IMR-90 (cell line): ENCODE data around the gene LDLRAD4. TPM values are rescaled to one million over a fixed set of nuclear protein-coding genes. Genes with fewer than 3 reads are reported as not detected.

ENCODE experiments used
- ATAC-seq: fragments of 200-7000 bp; cut with Tn5 transposase; 2 replicates; pipeline ENCODE4 v1.9.1; 2020; ENCODE audit warnings: low read depth, mild to moderate bottlenecking, moderate library complexity
- BruUV-seq: library from RNA; stranded (reverse); fragments of 400-500 nt; replicated peaks from 2 replicates; lab custom pipeline; 2021; lab: Mats Ljungman, UMichigan
- CTCF ChIA-PET: fragments of 300-600 bp; formaldehyde crosslinking; extraction: SDS; loops from one replicate; lab custom pipeline; 2021; ENCODE audit warnings: antibody characterized with exemption; lab: Yijun Ruan, JAX
- POLR2A ChIA-PET: fragments of 300-600 bp; sonication (Branson Sonifier 250); formaldehyde crosslinking; loops from one replicate; lab custom pipeline; 2022; ENCODE audit warnings: antibody characterized with exemption; ENCODE audit not compliant: unreplicated experiment; lab: Charles Lee
- DNase-seq: peaks from one replicate; pipeline ENCODE4 v3.0.0; 2013
- H2AFZ ChIP-seq: replicated peaks from 2 replicates; pipeline ENCODE3; 2013; ENCODE audit warnings: low read length, mild to moderate bottlenecking; ENCODE audit not compliant: poor library complexity
- H2AK5ac ChIP-seq: 2 replicates; pipeline ENCODE4 v1.6.1; 2013; ENCODE audit warnings: low read depth, low read length, inconsistent platforms
- H2AK9ac ChIP-seq: replicated peaks from 2 replicates; pipeline ENCODE3; 2013; ENCODE audit warnings: mild to moderate bottlenecking, low read depth, low read length, moderate library complexity; ENCODE audit not compliant: poor library complexity
- H2BK120ac ChIP-seq: 2 replicates; pipeline ENCODE4 v1.6.1; 2013; ENCODE audit warnings: low read depth, low read length, inconsistent platforms
- H2BK15ac ChIP-seq: 3 replicates; pipeline ENCODE4 v1.6.1; 2013; ENCODE audit warnings: low read depth, low read length, inconsistent platforms
- H2BK20ac ChIP-seq: 2 replicates; pipeline ENCODE4 v1.6.1; 2013; ENCODE audit warnings: low read depth, mild to moderate bottlenecking, inconsistent platforms, low read length, moderate library complexity
- H2BK5ac ChIP-seq: 2 replicates; pipeline ENCODE4 v1.6.1; 2013; ENCODE audit warnings: mild to moderate bottlenecking, low read depth, low read length, inconsistent platforms; ENCODE audit not compliant: poor library complexity, severe bottlenecking
- H3K14ac ChIP-seq: replicated peaks from 2 replicates; pipeline ENCODE4 v1.6.1; 2013; ENCODE audit warnings: low read depth, low read length, inconsistent platforms
- H3K18ac ChIP-seq: 2 replicates; pipeline ENCODE4 v1.6.1; 2013; ENCODE audit warnings: low read depth, low read length, control low read depth
- H3K23ac ChIP-seq: 2 replicates; pipeline ENCODE4 v1.6.1; 2013; ENCODE audit warnings: low read depth, low read length, inconsistent platforms
- H3K27ac ChIP-seq: 2 replicates; pipeline ENCODE4 v1.5.1; 2013; ENCODE audit warnings: mild to moderate bottlenecking, control low read depth, low read length; ENCODE audit not compliant: insufficient read depth
- H3K27me3 ChIP-seq: 2 replicates; pipeline ENCODE4 v1.6.1; 2013; ENCODE audit warnings: low read length; ENCODE audit not compliant: control insufficient read depth, insufficient read depth
- H3K36me3 ChIP-seq: 2 replicates; pipeline ENCODE4 v1.6.1; 2013; ENCODE audit warnings: low read length, mixed read lengths; ENCODE audit not compliant: control insufficient read depth, insufficient read depth
- H3K4ac ChIP-seq: 2 replicates; pipeline ENCODE4 v1.6.1; 2013; ENCODE audit warnings: low read depth, low read length, inconsistent platforms
- H3K4me1 ChIP-seq: 2 replicates; pipeline ENCODE4 v1.6.1; 2013; ENCODE audit warnings: low read length, mixed read lengths; ENCODE audit not compliant: control insufficient read depth, insufficient read depth
- H3K4me2 ChIP-seq: 2 replicates; pipeline ENCODE4 v1.6.1; 2013; ENCODE audit warnings: low read depth, mild to moderate bottlenecking, control low read depth, low read length, moderate library complexity
- H3K4me3 ChIP-seq: 2 replicates; pipeline ENCODE4 v1.5.1; 2013; ENCODE audit warnings: low read depth, mild to moderate bottlenecking, control low read depth, low read length, moderate library complexity; ENCODE audit not compliant: insufficient read depth
- H3K56ac ChIP-seq: 2 replicates; pipeline ENCODE4 v1.6.1; 2013; ENCODE audit warnings: low read length, inconsistent platforms; ENCODE audit not compliant: insufficient read depth; ENCODE audit errors: extremely low read depth
- H3K79me1 ChIP-seq, 2 experiments: 2 replicates each; pipeline ENCODE4 v1.6.1; 2013; ENCODE audit warnings: low read length in 2 of 2, inconsistent platforms in 1 of 2, low read depth in 1 of 2
- H3K9ac ChIP-seq: 2 replicates; pipeline ENCODE4 v1.6.1; 2013; ENCODE audit warnings: low read depth, low read length, control low read depth
- H3K9me1 ChIP-seq: 2 replicates; pipeline ENCODE4 v1.6.1; 2013; ENCODE audit warnings: low read length, inconsistent platforms; ENCODE audit not compliant: insufficient read depth
- H3K9me3 ChIP-seq: 2 replicates; pipeline ENCODE4 v1.6.1; 2013; ENCODE audit warnings: low read length; ENCODE audit not compliant: control insufficient read depth, insufficient read depth
- H4K20me1 ChIP-seq: 2 replicates; pipeline ENCODE4 v1.6.1; 2013; ENCODE audit warnings: low read length, inconsistent platforms; ENCODE audit not compliant: insufficient read depth
- H4K5ac ChIP-seq: 2 replicates; pipeline ENCODE4 v1.6.1; 2013; ENCODE audit warnings: mild to moderate bottlenecking, low read depth, low read length, control low read depth
- H4K8ac ChIP-seq, 2 experiments: 2 replicates each; pipeline ENCODE4 v1.6.1; 2013; ENCODE audit warnings: low read depth in 2 of 2, low read length in 2 of 2, control low read depth in 1 of 2, inconsistent platforms in 1 of 2
- H4K91ac ChIP-seq: 2 replicates; pipeline ENCODE4 v1.6.1; 2013; ENCODE audit warnings: low read depth, low read length, inconsistent platforms; ENCODE audit not compliant: insufficient read depth
- BHLHE40 ChIP-seq: fragments of 150-350 bp; IDR thresholded peaks from 2 replicates; pipeline ENCODE4 v1.6.1; 2016; ENCODE audit warnings: mild to moderate bottlenecking, low read depth, low read length
- CEBPB ChIP-seq: IDR thresholded peaks from 2 replicates; pipeline ENCODE4 v1.6.1; 2012; ENCODE audit warnings: low read depth, low read length, improper control_type of control experiment
- CHD1 ChIP-seq: IDR thresholded peaks from 2 replicates; pipeline ENCODE4 v1.6.1; 2012; ENCODE audit warnings: low read depth, low read length, improper control_type of control experiment
- ELK1 ChIP-seq: fragments of 150-350 bp; IDR thresholded peaks from 2 replicates; pipeline ENCODE4 v1.6.1; 2016; ENCODE audit warnings: low read depth, mild to moderate bottlenecking, low read length, moderate library complexity, borderline replicate concordance
- FOS ChIP-seq: fragments of 150-350 bp; IDR thresholded peaks from 2 replicates; pipeline ENCODE4 v1.6.1; 2016; ENCODE audit warnings: low read depth, low read length
- MAFK ChIP-seq: IDR thresholded peaks from 2 replicates; pipeline ENCODE4 v1.6.1; 2012; ENCODE audit warnings: low read depth, low read length, improper control_type of control experiment
- MAZ ChIP-seq: IDR thresholded peaks from 2 replicates; pipeline ENCODE4 v1.6.1; 2012; ENCODE audit warnings: low read depth, mild to moderate bottlenecking, low read length, improper control_type of control experiment, moderate library complexity, borderline replicate concordance
- MXI1 ChIP-seq: IDR thresholded peaks from 2 replicates; pipeline ENCODE4 v1.6.1; 2012; ENCODE audit warnings: low read depth, mild to moderate bottlenecking, low read length, moderate library complexity, borderline replicate concordance
- NFE2L2 ChIP-seq: fragments of 150-350 bp; IDR thresholded peaks from 2 replicates; pipeline ENCODE4 v1.6.1; 2016; ENCODE audit warnings: low read depth, mild to moderate bottlenecking, low read length
- POLR2A ChIP-seq: IDR thresholded peaks from 2 replicates; pipeline ENCODE4 v1.6.1; 2012; ENCODE audit warnings: mild to moderate bottlenecking, low read depth, low read length
- RAD21 ChIP-seq: IDR thresholded peaks from 2 replicates; pipeline ENCODE4 v1.6.1; 2012; ENCODE audit warnings: low read length, improper control_type of control experiment
- RCOR1 ChIP-seq: IDR thresholded peaks from 2 replicates; pipeline ENCODE4 v1.6.1; 2012; ENCODE audit warnings: mild to moderate bottlenecking, low read length, improper control_type of control experiment; ENCODE audit not compliant: insufficient replicate concordance
- RFX5 ChIP-seq: IDR thresholded peaks from 2 replicates; pipeline ENCODE4 v1.8.0; 2012; ENCODE audit warnings: low read depth, mild to moderate bottlenecking, low read length, moderate library complexity
- SMC3 ChIP-seq: fragments of 150-350 bp; IDR thresholded peaks from 2 replicates; pipeline ENCODE4 v1.6.1; 2016; ENCODE audit warnings: low read depth, mild to moderate bottlenecking, antibody characterized with exemption, low read length, moderate library complexity
- WGBS, 2 experiments: methylation state at CpG; one replicate each; pipeline versions ENCODE4 v1.1.5 to v1.1.7; 2013; ENCODE audit warnings: missing lambda C conversion rate in 2 of 2; ENCODE audit not compliant: insufficient read length in 1 of 2; ENCODE audit errors: extremely low coverage in 2 of 2; 5-methylcytosine and 5-hydroxymethylcytosine counted together
- dilution Hi-C: fragments of 300-500 bp; cut with HindIII; formaldehyde crosslinking; loops from one replicate; pipeline ENCODE4 v1.14.3; 2018; ENCODE audit warnings: low sequenced_read_pairs; ENCODE audit not compliant: unreplicated experiment
- in situ Hi-C: fragments of 300-500 bp; cut with MboI; formaldehyde crosslinking; loops from 3 replicates; pipeline ENCODE4 v1.14.3; 2019; ENCODE audit warnings: low sequenced_read_pairs, inconsistent platforms, mixed read lengths
- intact Hi-C: fragments of 100-400 bp; cut with micrococcal nuclease; formaldehyde crosslinking; loops from 2 replicates; pipeline ENCODE4 v1.10.0; 2022
- polyA plus RNA-seq, 3 experiments: library from polyadenylated mRNA; depleted of rRNA; stranded (reverse); fragments of >200 nt; gene quantifications; 2 replicates each; pipeline ENCODE4 v1.2.3, GENCODE V29; 2012; ENCODE audit warnings: low replicate concordance in 1 of 3
- total RNA-seq: library from RNA; depleted of rRNA; stranded (reverse); fragments of >200 nt; gene quantifications from 2 replicates; pipeline ENCODE4 v1.2.3, GENCODE V29; 2012
- TF ChIP-seq, protein P1 (sequence below): conservative IDR thresholded peaks from 2 replicates; pipeline ENCODE4 v1.5.1; 2012; ENCODE audit warnings: mild to moderate bottlenecking, low read depth, low read length, improper control_type of control experiment
- TF ChIP-seq, protein P2 (sequence below): fragments of 150-350 bp; IDR thresholded peaks from 2 replicates; pipeline ENCODE4 v1.6.1; 2017; ENCODE audit warnings: mild to moderate bottlenecking, antibody characterized with exemption, low read length, low read depth

Gene LDLRAD4
- total and polyA plus RNA-seq, 2 of the 4 experiments (the other 2 are of a cell fraction), result not detected

GRCh38 chr18:13191779-13192178 lies 26.8 kb upstream of the LDLRAD4 start:
- Histone ChIP-seq H3K79me1 (no peaks in the 10 kb centered on the region), H3K27ac (no peak overlapping the region), H4K20me1 (no peaks in the 10 kb centered on the region), H3K4me1 (no peaks in the 10 kb centered on the region), H4K8ac (no peak overlapping the region), H3K56ac (no peak overlapping the region), H2BK120ac (no peak overlapping the region), H3K14ac (no peak overlapping the region), H3K4me2 (no peak overlapping the region), H3K9me3 (no peaks in the 10 kb centered on the region), H3K9ac (no peak overlapping the region), H2AK5ac (no peak overlapping the region), H3K27me3 (peaks cover 12% of the 10 kb centered on the region), H2BK15ac (no peak overlapping the region), H2BK20ac (no peak overlapping the region), H3K9me1 (no peaks in the 10 kb centered on the region), H3K23ac (no peak overlapping the region), H2BK5ac (no peak overlapping the region), H2AK9ac (peak overlapping the region; percentile 42), H2AFZ (peak overlapping the region; percentile 4), H4K91ac (no peak overlapping the region), H3K36me3 (no peaks in the 10 kb centered on the region), H4K5ac (no peak overlapping the region), H3K4ac (no peak overlapping the region), H3K18ac (no peak overlapping the region), H3K4me3 (no peak overlapping the region)
- no TSS peak for BruUV-seq
- ATAC-seq (peak; percentile 32), DNase-seq (no peak)
- TF ChIP-seq SMC3 (no peak), RAD21 (no peak), MXI1 (no peak), MAFK (no peak), FOS (no peak), RFX5 (no peak), RCOR1 (no peak), MAZ (no peak), ELK1 (no peak), POLR2A (no peak), NFE2L2 (no peak), BHLHE40 (no peak), CEBPB (no peak), CHD1 (no peak)
- TF ChIP-seq, protein P1, sequence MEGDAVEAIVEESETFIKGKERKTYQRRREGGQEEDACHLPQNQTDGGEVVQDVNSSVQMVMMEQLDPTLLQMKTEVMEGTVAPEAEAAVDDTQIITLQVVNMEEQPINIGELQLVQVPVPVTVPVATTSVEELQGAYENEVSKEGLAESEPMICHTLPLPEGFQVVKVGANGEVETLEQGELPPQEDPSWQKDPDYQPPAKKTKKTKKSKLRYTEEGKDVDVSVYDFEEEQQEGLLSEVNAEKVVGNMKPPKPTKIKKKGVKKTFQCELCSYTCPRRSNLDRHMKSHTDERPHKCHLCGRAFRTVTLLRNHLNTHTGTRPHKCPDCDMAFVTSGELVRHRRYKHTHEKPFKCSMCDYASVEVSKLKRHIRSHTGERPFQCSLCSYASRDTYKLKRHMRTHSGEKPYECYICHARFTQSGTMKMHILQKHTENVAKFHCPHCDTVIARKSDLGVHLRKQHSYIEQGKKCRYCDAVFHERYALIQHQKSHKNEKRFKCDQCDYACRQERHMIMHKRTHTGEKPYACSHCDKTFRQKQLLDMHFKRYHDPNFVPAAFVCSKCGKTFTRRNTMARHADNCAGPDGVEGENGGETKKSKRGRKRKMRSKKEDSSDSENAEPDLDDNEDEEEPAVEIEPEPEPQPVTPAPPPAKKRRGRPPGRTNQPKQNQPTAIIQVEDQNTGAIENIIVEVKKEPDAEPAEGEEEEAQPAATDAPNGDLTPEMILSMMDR, result no peak
- TF ChIP-seq, protein P2, sequence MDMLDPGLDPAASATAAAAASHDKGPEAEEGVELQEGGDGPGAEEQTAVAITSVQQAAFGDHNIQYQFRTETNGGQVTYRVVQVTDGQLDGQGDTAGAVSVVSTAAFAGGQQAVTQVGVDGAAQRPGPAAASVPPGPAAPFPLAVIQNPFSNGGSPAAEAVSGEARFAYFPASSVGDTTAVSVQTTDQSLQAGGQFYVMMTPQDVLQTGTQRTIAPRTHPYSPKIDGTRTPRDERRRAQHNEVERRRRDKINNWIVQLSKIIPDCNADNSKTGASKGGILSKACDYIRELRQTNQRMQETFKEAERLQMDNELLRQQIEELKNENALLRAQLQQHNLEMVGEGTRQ, result no peak
- in situ Hi-C loops (no loop called here), intact Hi-C loops (no loop called here), dilution Hi-C loops (no loop called here)
- WGBS, 2 experiments, result no CpG with 5 or more reads among the region's 7 CpGs
- CTCF ChIA-PET, result no interaction called here
- POLR2A ChIA-PET, result no interaction called here
